Fibroblast of lung (primary cell): ENCODE results near the gene GJA5. TPM values are rescaled to one million over a fixed set of nuclear protein-coding genes. Genes with fewer than 3 reads are reported as not detected.

Source experiments
- DNase-seq, 2 donors: peaks; one replicate each; pipeline versions ENCODE4 v3.0.0 to v3.0.0-alpha.2; 2010; ENCODE audit warnings: low read depth in 2 of 2
- H2AFZ ChIP-seq: 2 replicates; pipeline ENCODE4 v1.5.1; 2012; ENCODE audit warnings: low read length, control low read depth, inconsistent platforms
- H3K27ac ChIP-seq: 2 replicates; pipeline ENCODE4 v1.5.1; 2011; ENCODE audit warnings: low read length, control low read depth; ENCODE audit not compliant: insufficient read depth
- H3K27me3 ChIP-seq: 2 replicates; pipeline ENCODE4 v1.5.1; 2011; ENCODE audit warnings: mild to moderate bottlenecking, low read length; ENCODE audit not compliant: control insufficient read depth, insufficient read depth
- H3K36me3 ChIP-seq: 2 replicates; pipeline ENCODE4 v1.5.1; 2011; ENCODE audit warnings: low read length; ENCODE audit not compliant: control insufficient read depth, insufficient read depth
- H3K4me1 ChIP-seq: 2 replicates; pipeline ENCODE4 v1.5.1; 2011; ENCODE audit warnings: low read length; ENCODE audit not compliant: control insufficient read depth, insufficient read depth; ENCODE audit errors: extremely low read depth
- H3K4me2 ChIP-seq: 2 replicates; pipeline ENCODE4 v1.5.1; 2011; ENCODE audit warnings: low read length, control low read depth; ENCODE audit not compliant: insufficient read depth; ENCODE audit errors: extremely low read depth
- H3K4me3 ChIP-seq, 4 experiments: fragments of 200-600 bp in 1 of 4; sonication (generic) in 1 of 4; replicated peaks in 1 of 4; 2 replicates each; pipeline ENCODE4 v1.5.1; 2011 to 2016; ENCODE audit warnings: low read length in 4 of 4, low read depth in 3 of 4, mild to moderate bottlenecking in 3 of 4, control low read depth in 2 of 4, inconsistent platforms in 1 of 4, mixed read lengths in 1 of 4; ENCODE audit not compliant: insufficient read depth in 1 of 4; ENCODE audit errors: control extremely low read depth in 1 of 4
- H3K79me2 ChIP-seq: 2 replicates; pipeline ENCODE4 v1.5.1; 2012; ENCODE audit warnings: mild to moderate bottlenecking, low read length, inconsistent platforms; ENCODE audit not compliant: control insufficient read depth, insufficient read depth
- H3K9ac ChIP-seq: 2 replicates; pipeline ENCODE4 v1.5.1; 2011; ENCODE audit warnings: mild to moderate bottlenecking, low read length, control low read depth; ENCODE audit not compliant: insufficient read depth
- H3K9me3 ChIP-seq: 2 replicates; pipeline ENCODE4 v1.5.1; 2012; ENCODE audit warnings: low read depth, low read length; ENCODE audit not compliant: control insufficient read depth, insufficient read depth
- H4K20me1 ChIP-seq: 2 replicates; pipeline ENCODE4 v1.5.1; 2011; ENCODE audit warnings: low read length; ENCODE audit not compliant: control insufficient read depth, insufficient read depth; ENCODE audit errors: extremely low read depth
- CTCF ChIP-seq, 2 donors: IDR thresholded peaks in 1 of 2; conservative IDR thresholded peaks in 1 of 2; 1 replicate in 1 of 2; 2 replicates in 1 of 2; pipeline ENCODE4 v1.5.1; 2011 to 2012; ENCODE audit warnings: low read length in 2 of 2, control low read depth in 1 of 2, inconsistent platforms in 1 of 2, low read depth in 1 of 2, mild to moderate bottlenecking in 1 of 2
- EZH2 ChIP-seq: IDR thresholded peaks from 2 replicates; pipeline ENCODE4 v1.5.1; 2012; ENCODE audit warnings: low read length, control low read depth, mild to moderate bottlenecking; ENCODE audit errors: missing control alignments
- polyA plus RNA-seq, 2 donors: library from polyadenylated mRNA; depleted of rRNA in 1 of 2; stranded (reverse) in 1 of 2; unstranded in 1 of 2; fragments of >200 nt; gene quantifications; 2 replicates each; pipeline ENCODE4 v1.2.1, GENCODE V29; 2011 to 2012; ENCODE audit warnings: missing spikeins in 1 of 2
- total RNA-seq: library from RNA; depleted of rRNA; stranded (reverse); fragments of >200 nt; gene quantifications from 2 replicates; pipeline ENCODE4 v1.2.1, GENCODE V29; 2014

GJA5 gene
- total and polyA plus RNA-seq, 2 donors (not counting 1 experiment from before 2014, with no cell fraction given) = 0.14 TPM; not detected in 1

DNA sequence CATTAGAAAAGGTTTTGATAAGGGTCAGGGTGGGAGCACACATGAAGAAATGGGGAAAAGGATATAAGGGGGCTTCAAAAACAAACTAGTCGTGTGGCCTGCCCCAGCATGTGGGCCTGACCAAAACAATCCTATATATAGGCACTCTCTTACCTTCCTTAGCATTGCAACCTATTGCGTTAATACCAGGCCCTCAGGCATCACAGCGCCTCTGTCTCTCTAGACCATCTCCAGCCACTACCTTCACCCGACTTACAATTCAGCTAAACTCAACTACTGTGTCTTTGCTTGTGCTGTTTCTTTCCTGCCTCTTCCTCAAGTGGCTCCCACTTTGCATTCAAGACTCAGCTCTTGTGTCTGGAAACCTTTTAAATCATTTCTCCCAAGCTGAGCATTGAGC is 47.0 kb upstream of the GJA5 start:
- H3K4me1 ChIP-seq = no peaks in the 10 kb centered on the region
- TF ChIP-seq CTCF (conservative IDR thresholded peaks at IDR 0.05 in 1 of 2, IDR thresholded peaks at IDR 0.05 in 1 of 2; ENCODE audit: low read depth in 1 of 2, low read length in 2 of 2) (no peak), EZH2 (no peak)
- H3K9ac ChIP-seq = no peak overlapping the region
- no peaks in the 10 kb centered on the region for H4K20me1 ChIP-seq
- no peak overlapping the region for H3K4me3 ChIP-seq
- no peaks in the 10 kb centered on the region for H3K36me3 ChIP-seq
- no peak overlapping the region for H3K4me2 ChIP-seq
- H3K27me3 ChIP-seq = no peaks in the 10 kb centered on the region
- no peaks in the 10 kb centered on the region for H3K79me2 ChIP-seq
- no peak overlapping the region for H3K27ac ChIP-seq
- no peak overlapping the region for H2AFZ ChIP-seq
- no peak for DNase-seq
- H3K9me3 ChIP-seq = no peaks in the 10 kb centered on the region

- H3K9ac ChIP-seq = no peak overlapping the region
- H3K4me3 ChIP-seq = no peak overlapping the region
- H4K20me1 ChIP-seq = no peaks in the 10 kb centered on the region
- H3K27ac ChIP-seq = no peak overlapping the region
- no peaks in the 10 kb centered on the region for H3K79me2 ChIP-seq
- no peak overlapping the region for H2AFZ ChIP-seq
- no peaks in the 10 kb centered on the region for H3K27me3 ChIP-seq
- H3K4me1 ChIP-seq = no peaks in the 10 kb centered on the region
- no peaks in the 10 kb centered on the region for H3K9me3 ChIP-seq
- H3K4me2 ChIP-seq = no peak overlapping the region
- TF ChIP-seq EZH2 (no peak), CTCF (conservative IDR thresholded peaks at IDR 0.05 in 1 of 2, IDR thresholded peaks at IDR 0.05 in 1 of 2; ENCODE audit: low read depth in 1 of 2, low read length in 2 of 2) (no peak)
- no peaks in the 10 kb centered on the region for H3K36me3 ChIP-seq
- DNase-seq = no peak
Observed at GRCh38 chr1:147804942-147805723, 44.7 kb upstream of the GJA5 start.

- no peaks in the 10 kb centered on the region for H3K36me3 ChIP-seq
- no peaks in the 10 kb centered on the region for H4K20me1 ChIP-seq
- no peak overlapping the region for H2AFZ ChIP-seq
- TF ChIP-seq CTCF (conservative IDR thresholded peaks at IDR 0.05 in 1 of 2, IDR thresholded peaks at IDR 0.05 in 1 of 2; ENCODE audit: low read depth in 1 of 2, low read length in 2 of 2) (no peak), EZH2 (no peak)
- no peaks in the 10 kb centered on the region for H3K79me2 ChIP-seq
- H3K9me3 ChIP-seq = no peaks in the 10 kb centered on the region
- H3K4me3 ChIP-seq = no peak overlapping the region
- H3K4me2 ChIP-seq = no peak overlapping the region
- DNase-seq = no peak
- H3K27ac ChIP-seq = no peak overlapping the region
- no peaks in the 10 kb centered on the region for H3K27me3 ChIP-seq
- no peak overlapping the region for H3K9ac ChIP-seq
- no peaks in the 10 kb centered on the region for H3K4me1 ChIP-seq
Observed at GRCh38 chr1:147800804-147801203, 40.4 kb upstream of the GJA5 start.
